BLaER1 (cell line): Measurements from ENCODE around the gene KAT7.

Experiments used
- H3K27ac ChIP-seq: shearing (Covaris generic); formaldehyde crosslinking; 2 replicates; pipeline ENCODE4 v1.8.1; 2022
- H3K27me3 ChIP-seq: shearing (Covaris generic); formaldehyde crosslinking; 2 replicates; pipeline ENCODE4 v1.8.1; 2022
- H3K36me3 ChIP-seq: shearing (Covaris generic); formaldehyde crosslinking; 2 replicates; pipeline ENCODE4 v1.8.1; 2022
- H3K4me1 ChIP-seq: shearing (Covaris generic); formaldehyde crosslinking; 2 replicates; pipeline ENCODE4 v1.8.1; 2022
- H3K4me2 ChIP-seq: shearing (Covaris generic); formaldehyde crosslinking; 2 replicates; pipeline ENCODE4 v1.8.1; 2022
- H3K4me3 ChIP-seq: shearing (Covaris generic); formaldehyde crosslinking; 2 replicates; pipeline ENCODE4 v1.8.1; 2022
- H3K9ac ChIP-seq: shearing (Covaris generic); formaldehyde crosslinking; 2 replicates; pipeline ENCODE4 v1.8.1; 2022
- H3K9me3 ChIP-seq: shearing (Covaris generic); formaldehyde crosslinking; 2 replicates; pipeline ENCODE4 v1.8.1; 2022
- H4K20me1 ChIP-seq: shearing (Covaris generic); formaldehyde crosslinking; 2 replicates; pipeline ENCODE4 v1.8.1; 2022
- Cebpa-rat ChIP-seq: shearing (Covaris generic); IDR thresholded peaks from 2 replicates; pipeline ENCODE4 v1.8.1; 2022

KAT7 gene

GRCh38 chr17:49861150-49861884 is 72.8 kb downstream of the KAT7 start:
- Histone ChIP-seq H3K27me3 (peaks cover 8% of the 10 kb centered on the region; the same call in 1 of the 2 replicates), H3K4me2 (no peak overlapping the region), H3K9me3 (no peaks in the 10 kb centered on the region), H4K20me1 (peaks cover 18% of the 10 kb centered on the region), H3K4me1 (peaks cover 21% of the 10 kb centered on the region), H3K4me3 (no peak overlapping the region), H3K36me3 (no peaks in the 10 kb centered on the region), H3K9ac (no peak overlapping the region), H3K27ac (no peak overlapping the region)
- no peak for TF ChIP-seq Cebpa-rat

DNA sequence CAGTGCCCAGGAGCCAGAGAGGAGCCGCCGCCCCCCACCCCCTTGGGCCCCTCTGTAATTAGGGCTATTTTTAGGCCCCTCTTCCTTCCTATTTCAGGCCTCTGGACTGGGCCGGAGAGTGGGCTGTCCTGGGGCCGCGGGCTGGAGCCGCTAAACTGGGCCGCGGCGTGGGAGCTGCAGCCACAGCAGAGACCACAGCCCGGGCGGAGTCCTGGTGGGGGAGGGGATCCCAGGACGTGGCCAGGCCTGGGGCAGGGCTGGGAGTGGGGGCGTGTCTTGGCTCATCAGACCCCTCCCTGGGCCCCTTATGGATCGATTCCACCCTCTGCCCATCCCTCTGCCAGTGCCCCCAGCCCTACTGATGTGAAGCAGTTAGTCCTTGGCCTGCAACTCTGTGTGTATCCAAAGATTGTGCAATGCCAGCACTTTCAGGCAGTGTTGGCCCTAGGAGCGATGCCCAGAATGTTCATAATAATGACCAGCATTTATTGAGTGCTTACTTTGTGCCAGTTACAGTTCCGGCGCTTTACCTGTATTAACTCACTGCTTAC is 74.4 kb downstream of the KAT7 start:
- no peak overlapping the region for H3K4me3 ChIP-seq
- H3K9ac ChIP-seq = no peak overlapping the region
- peaks cover 8% of the 10 kb centered on the region; the same call in 1 of the 2 replicates for H3K27me3 ChIP-seq
- peaks cover 18% of the 10 kb centered on the region for H4K20me1 ChIP-seq
- no peaks in the 10 kb centered on the region for H3K9me3 ChIP-seq
- peak overlapping the region; percentile 22 for H3K4me2 ChIP-seq
- H3K27ac ChIP-seq = no peak overlapping the region; the same call in 1 of the 2 replicates
- peak; percentile 39; the same call in 1 of the 2 replicates for TF ChIP-seq Cebpa-rat
- peaks cover 19% of the 10 kb centered on the region for H3K4me1 ChIP-seq
- no peaks in the 10 kb centered on the region for H3K36me3 ChIP-seq

DNA sequence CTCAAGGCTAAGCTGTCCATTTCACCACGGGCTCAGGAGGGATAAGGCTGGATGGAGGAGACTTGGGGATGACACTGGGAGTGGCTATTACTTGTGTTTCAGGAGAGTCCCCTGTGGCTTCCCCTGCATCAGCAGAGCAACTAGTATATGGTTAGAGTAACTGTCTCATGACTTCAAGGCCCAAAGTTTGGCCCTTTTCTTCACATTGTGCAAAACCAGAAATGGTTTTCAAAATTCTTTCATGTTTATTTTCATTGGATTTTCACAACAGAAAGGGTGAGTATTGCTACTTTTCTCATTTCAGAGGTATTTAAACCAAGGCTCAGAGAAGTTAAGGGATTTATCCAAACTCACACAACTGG is 77.5 kb downstream of the KAT7 start:
- Histone ChIP-seq H3K36me3 (no peaks in the 10 kb centered on the region), H3K27me3 (peaks cover 8% of the 10 kb centered on the region; the same call in 1 of the 2 replicates), H3K4me1 (peaks cover 18% of the 10 kb centered on the region), H3K9me3 (no peaks in the 10 kb centered on the region), H3K9ac (no peak overlapping the region), H3K4me3 (no peak overlapping the region), H3K4me2 (no peak overlapping the region), H4K20me1 (peaks cover 7% of the 10 kb centered on the region), H3K27ac (no peak overlapping the region)
- TF ChIP-seq Cebpa-rat = no peak

DNA sequence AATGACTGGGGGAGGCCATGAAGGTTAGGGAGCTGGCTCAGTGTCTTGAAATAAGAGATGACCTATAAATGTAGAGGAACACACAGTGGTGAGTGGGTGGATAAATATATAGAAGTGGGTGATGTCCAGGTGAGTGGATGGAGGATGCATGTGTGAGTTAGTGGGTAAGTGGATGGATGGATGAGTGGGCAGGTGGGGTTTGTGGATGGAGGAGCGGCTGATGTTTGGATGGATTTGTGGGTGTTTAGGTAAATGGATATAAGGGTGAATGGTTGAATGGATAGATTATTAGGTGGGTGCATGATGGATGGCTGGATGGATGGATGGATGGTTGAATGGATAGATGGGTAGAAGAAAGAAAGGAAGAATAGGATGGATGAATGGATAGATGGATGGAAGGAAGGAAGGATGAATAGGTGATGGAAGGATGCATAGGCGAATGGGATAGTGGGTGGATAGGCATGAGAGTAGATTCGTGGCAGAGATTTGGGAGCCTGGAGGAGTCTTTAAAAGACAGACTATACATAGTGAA is 78.5 kb downstream of the KAT7 start:
- H3K4me2 ChIP-seq = no peak overlapping the region
- no peak overlapping the region for H3K27ac ChIP-seq
- H4K20me1 ChIP-seq = peaks cover 7% of the 10 kb centered on the region; the same call in 1 of the 2 replicates
- no peaks in the 10 kb centered on the region for H3K9me3 ChIP-seq
- H3K36me3 ChIP-seq = no peaks in the 10 kb centered on the region
- no peak for TF ChIP-seq Cebpa-rat
- H3K4me3 ChIP-seq = no peak overlapping the region
- peaks cover 5% of the 10 kb centered on the region; the same call in 1 of the 2 replicates for H3K27me3 ChIP-seq
- H3K9ac ChIP-seq = no peak overlapping the region
- H3K4me1 ChIP-seq = peaks cover 18% of the 10 kb centered on the region

GRCh38 chr17:49869038-49869374 is 80.5 kb downstream of the KAT7 start:
- Histone ChIP-seq H3K9ac (no peak overlapping the region), H3K4me2 (peak overlapping the region; percentile 29; the same call in 1 of the 2 replicates), H4K20me1 (no peaks in the 10 kb centered on the region), H3K9me3 (no peaks in the 10 kb centered on the region), H3K27me3 (no peaks in the 10 kb centered on the region), H3K4me3 (no peak overlapping the region), H3K4me1 (peaks cover 20% of the 10 kb centered on the region; the same call in 1 of the 2 replicates), H3K27ac (no peak overlapping the region), H3K36me3 (no peaks in the 10 kb centered on the region)
- TF ChIP-seq Cebpa-rat = no peak

- H3K27me3 ChIP-seq = no peaks in the 10 kb centered on the region
These were observed 81.8 kb downstream of the KAT7 start for GRCh38 chr17:49870298-49870697.

DNA sequence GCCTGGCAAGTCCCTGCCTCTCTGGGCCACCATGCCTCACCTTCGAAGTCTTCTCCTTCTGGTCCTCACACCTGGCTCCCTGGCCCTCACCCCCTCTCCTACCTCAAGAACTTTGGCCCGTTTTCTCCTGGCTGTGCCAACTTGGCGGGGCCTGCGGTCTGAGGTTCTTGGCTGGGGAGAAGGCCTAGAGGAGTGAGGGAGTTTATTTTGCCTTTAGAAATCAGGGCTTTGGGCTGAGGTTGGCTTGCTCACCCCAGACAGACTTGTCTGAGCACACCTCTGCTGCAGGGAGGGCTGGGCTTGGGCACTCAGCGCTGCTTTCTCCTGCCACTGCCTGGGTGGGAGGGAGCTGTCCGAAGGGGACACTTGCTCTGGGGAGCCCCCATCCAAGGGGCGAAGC is 82.7 kb downstream of the KAT7 start:
- peaks cover 6% of the 10 kb centered on the region for H3K27me3 ChIP-seq

More at GRCh38 chr17:49870298-49870697, 81.8 kb downstream of the KAT7 start:
- Histone ChIP-seq H3K9ac (no peak overlapping the region), H3K36me3 (no peaks in the 10 kb centered on the region), H3K4me1 (peaks cover 20% of the 10 kb centered on the region; the same call in 1 of the 2 replicates), H3K27ac (no peak overlapping the region), H3K4me3 (no peak overlapping the region), H3K9me3 (no peaks in the 10 kb centered on the region), H4K20me1 (no peaks in the 10 kb centered on the region), H3K4me2 (no peak overlapping the region)
- TF ChIP-seq Cebpa-rat = no peak

GRCh38 chr17:49872754-49873377 is 84.4 kb downstream of the KAT7 start:
- TF ChIP-seq Cebpa-rat = no peak
- H3K4me2 ChIP-seq = peak overlapping the region; percentile 34; the same call in 1 of the 2 replicates
- peaks cover 22% of the 10 kb centered on the region for H3K27me3 ChIP-seq

More for the DNA sequence above, 82.7 kb downstream of the KAT7 start:
- Histone ChIP-seq H3K27ac (no peak overlapping the region), H3K9ac (no peak overlapping the region), H3K4me2 (no peak overlapping the region), H4K20me1 (no peaks in the 10 kb centered on the region), H3K36me3 (no peaks in the 10 kb centered on the region), H3K9me3 (no peaks in the 10 kb centered on the region), H3K4me3 (no peak overlapping the region), H3K4me1 (peaks cover 21% of the 10 kb centered on the region)
- no peak for TF ChIP-seq Cebpa-rat

DNA sequence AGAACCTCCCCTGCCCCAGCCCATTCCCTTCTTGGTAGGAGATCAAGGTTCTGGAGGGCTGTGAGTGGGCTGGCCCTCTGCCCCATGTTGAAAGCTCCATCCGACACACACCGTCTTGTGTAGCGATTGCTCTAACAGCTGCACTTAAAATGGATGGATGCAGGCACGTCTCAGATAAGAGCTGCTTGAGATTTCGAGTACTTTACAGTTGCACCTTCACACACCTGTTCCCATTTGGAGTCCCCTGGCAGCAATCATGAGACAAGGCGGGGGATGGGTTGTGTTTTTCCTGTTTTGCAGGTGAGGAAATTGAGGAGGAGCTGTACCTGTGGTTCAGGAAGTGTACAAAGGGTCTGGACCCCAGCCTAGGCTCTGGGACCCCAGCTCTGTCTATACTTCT is 85.0 kb downstream of the KAT7 start:
- peaks cover 26% of the 10 kb centered on the region for H3K27me3 ChIP-seq
- no peak overlapping the region for H3K4me3 ChIP-seq
- 0 out of 2 replicates have a peak overlapping the region, but pooled peaks have one; percentile 34 for H3K4me2 ChIP-seq
- no peak for TF ChIP-seq Cebpa-rat
- H3K36me3 ChIP-seq = no peaks in the 10 kb centered on the region
- no peak overlapping the region for H3K27ac ChIP-seq
- peaks cover 36% of the 10 kb centered on the region for H3K4me1 ChIP-seq
- no peaks in the 10 kb centered on the region for H4K20me1 ChIP-seq
- no peaks in the 10 kb centered on the region for H3K9me3 ChIP-seq
- no peak overlapping the region for H3K9ac ChIP-seq

More at GRCh38 chr17:49872754-49873377, 84.4 kb downstream of the KAT7 start:
- Histone ChIP-seq H3K27ac (no peak overlapping the region), H3K36me3 (no peaks in the 10 kb centered on the region), H3K9ac (no peak overlapping the region), H4K20me1 (no peaks in the 10 kb centered on the region), H3K9me3 (no peaks in the 10 kb centered on the region), H3K4me1 (peaks cover 36% of the 10 kb centered on the region), H3K4me3 (no peak overlapping the region)

DNA sequence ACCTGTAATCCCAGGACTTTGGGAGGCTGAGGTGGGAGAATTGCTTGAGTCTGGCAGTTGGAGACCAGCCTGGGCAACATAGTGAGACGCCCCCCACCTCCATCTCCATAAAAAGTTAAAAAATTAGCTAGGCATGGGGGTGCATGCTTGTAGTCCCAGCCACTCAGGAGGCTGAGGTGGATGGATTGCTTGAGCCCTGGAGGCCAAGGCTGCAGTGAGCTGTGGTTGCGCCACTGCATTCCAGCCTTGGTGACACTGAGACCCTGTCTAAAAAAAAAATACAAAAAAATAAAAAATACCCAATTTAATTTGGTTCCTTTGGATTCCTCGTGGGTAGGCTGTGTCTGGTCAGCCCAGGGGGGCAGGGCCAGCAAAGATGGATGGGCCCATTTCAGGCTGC is 85.4 kb downstream of the KAT7 start:
- peaks cover 35% of the 10 kb centered on the region for H3K4me1 ChIP-seq
- no peak overlapping the region for H3K4me2 ChIP-seq
- H4K20me1 ChIP-seq = no peaks in the 10 kb centered on the region
- H3K27ac ChIP-seq = no peak overlapping the region
- H3K9ac ChIP-seq = no peak overlapping the region
- TF ChIP-seq Cebpa-rat = no peak
- no peak overlapping the region for H3K4me3 ChIP-seq
- H3K9me3 ChIP-seq = no peaks in the 10 kb centered on the region
- H3K36me3 ChIP-seq = no peaks in the 10 kb centered on the region
- H3K27me3 ChIP-seq = peaks cover 26% of the 10 kb centered on the region
